Spleen (tissue), 11 donors: ENCODE measurements around the gene SORBS1. TPM values are rescaled to one million over a fixed set of nuclear protein-coding genes. Genes with fewer than 3 reads are reported as not detected.

Experiments
- DNase-seq: peaks from one replicate; pipeline ENCODE4 v3.0.0-alpha.2; 2020
- H3K27ac ChIP-seq, 8 donors: fragments of 200-600 bp; sonication (generic) in 7 of 8; 1 replicate in 4 of 8; 2 replicates in 4 of 8; pipeline versions ENCODE4 v1.5.0 to v1.8.0; 2016 to 2021; ENCODE audit warnings: inconsistent platforms in 4 of 8, mild to moderate bottlenecking in 4 of 8, moderate library complexity in 1 of 8
- H3K27me3 ChIP-seq, 7 donors: fragments of 200-600 bp; sonication (generic) in 6 of 7; replicated peaks in 1 of 7; 1 replicate in 4 of 7; 2 replicates in 3 of 7; pipeline versions ENCODE4 v1.5.0 to v1.8.0; 2016 to 2021; ENCODE audit warnings: inconsistent platforms in 3 of 7, mild to moderate bottlenecking in 1 of 7
- H3K36me3 ChIP-seq, 6 donors: fragments of 200-600 bp; sonication (generic) in 5 of 6; 1 replicate in 4 of 6; 2 replicates in 2 of 6; pipeline versions ENCODE4 v1.5.0 to v1.8.0; 2016 to 2021; ENCODE audit warnings: inconsistent platforms in 2 of 6
- H3K4me1 ChIP-seq, 6 donors: fragments of 200-600 bp; sonication (generic) in 5 of 6; 1 replicate in 3 of 6; 2 replicates in 3 of 6; pipeline versions ENCODE4 v1.5.0 to v1.8.0; 2016 to 2021; ENCODE audit warnings: inconsistent platforms in 3 of 6
- H3K4me3 ChIP-seq, 8 donors: fragments of 200-600 bp; sonication (generic) in 7 of 8; 1 replicate in 4 of 8; 2 replicates in 4 of 8; pipeline versions ENCODE4 v1.5.0 to v1.8.0; 2016 to 2021; ENCODE audit warnings: inconsistent platforms in 4 of 8, mild to moderate bottlenecking in 4 of 8, moderate library complexity in 2 of 8
- H3K9me3 ChIP-seq, 8 donors: fragments of 200-600 bp; sonication (generic) in 7 of 8; 1 replicate in 4 of 8; 2 replicates in 4 of 8; pipeline versions ENCODE4 v1.5.0 to v1.8.0; 2016 to 2021; ENCODE audit warnings: inconsistent platforms in 4 of 8
- CTCF ChIP-seq, 11 experiments: fragments of 200-600 bp in 7 of 11; fragments of 450-650 bp in 4 of 11; sonication (generic) in 4 of 11; IDR thresholded peaks in 8 of 11; conservative IDR thresholded peaks in 3 of 11; 1 replicate in 7 of 11; 2 replicates in 4 of 11; pipeline versions ENCODE4 v1.4.0 to v1.8.0; 2016 to 2021; ENCODE audit warnings: antibody characterized with exemption in 11 of 11, inconsistent platforms in 4 of 11, mild to moderate bottlenecking in 1 of 11
- POLR2A ChIP-seq, 3 donors: fragments of 450-650 bp; IDR thresholded peaks; one replicate each; pipeline ENCODE4 v1.5.1; 2017; ENCODE audit warnings: antibody characterized with exemption in 3 of 3, mild to moderate bottlenecking in 1 of 3
- POLR2AphosphoS5 ChIP-seq, 3 donors: sonication (generic); formaldehyde crosslinking; IDR thresholded peaks; one replicate each; pipeline ENCODE4 v1.5.1; 2017; ENCODE audit warnings: antibody characterized with exemption in 3 of 3
- WGBS, 5 donors: extraction: QIAGEN DNeasy Blood & Tissue Kit in 3 of 5; methylation state at CpG; one replicate each; pipeline versions ENCODE4 v1.1.5 to v1.1.7; 2013 to 2018; 5-methylcytosine and 5-hydroxymethylcytosine counted together
- intact Hi-C: fragments of 100-400 bp; cut with DNase I; formaldehyde crosslinking; loops from one replicate; pipeline ENCODE4 v1.15.0; 2023; ENCODE audit warnings: low total_unique reads
- polyA plus RNA-seq, 3 donors: library from polyadenylated mRNA; stranded (reverse); fragments of 200-250 nt; gene quantifications; one replicate each; pipeline ENCODE4 v1.2.1, GENCODE V29; 2013
- total RNA-seq, 7 donors: library from RNA; depleted of rRNA in 3 of 7; stranded (reverse); fragments of >200 nt in 3 of 7; fragmentation: NEBNext Ultra II Directional in 4 of 7; extraction: Animal tissue kit (Norgen Biotek cat#: 25700) in 4 of 7; gene quantifications; one replicate each; pipeline versions ENCODE4 v1.1.0 to v1.2.1, GENCODE V29; 2016 to 2021
- donor health status: healthy with polysubstance abuse.
- donor health status: DM: no; HTN: no; CAD: no; lungs with moderate emphysema.
- donor health status: DM: no; HTN: no; CAD: no.
- donor health status: Bipolar disorder and iron deficiency.
- donor health status: healthy.
- donor health status: DM: no; HTN: no; CAD: no.
- donor health status: DM: yes; HTN: yes; CAD: no.

The SORBS1 gene
- total and polyA plus RNA-seq, 10 donors: 2.8 to 30.8 (median 18.1) TPM

GRCh38 chr10:95415621-95416031, 145.5 kb downstream of the SORBS1 start:
- Histone ChIP-seq H3K4me1 (no peaks in the 10 kb centered on the region), H3K27ac (no peak overlapping the region), H3K4me3 (no peak overlapping the region), H3K27me3 (no peaks in the 10 kb centered on the region), H3K36me3 (peaks cover 0 to 6% (median 0%) of the 10 kb centered on the region in 6 donors), H3K9me3 (no peaks in the 10 kb centered on the region)
- intact Hi-C loops: no loop called here
- WGBS, 5 donors: 87 to 95% (median 92%) methylated on average over 14 to 16 of the region's 16 CpGs
- TF ChIP-seq POLR2AphosphoS5 (IDR thresholded peaks at IDR 0.05) (no peak), CTCF (IDR thresholded peaks at IDR 0.05 in 8 of 11, conservative IDR thresholded peaks at IDR 0.05 in 3 of 11) (no peak), POLR2A (IDR thresholded peaks at IDR 0.05) (no peak)
- no peak for DNase-seq

GRCh38 chr10:95414844-95415485, 146.2 kb downstream of the SORBS1 start:
- H3K4me3 ChIP-seq: no peak overlapping the region
- intact Hi-C loops: no loop called here
- 77 to 91% (median 87%) methylated on average over 10 of the region's 10 CpGs for WGBS, 5 donors
- H3K36me3 ChIP-seq: peaks cover 0 to 6% (median 0%) of the 10 kb centered on the region in 6 donors
- H3K27ac ChIP-seq: no peak overlapping the region
- H3K27me3 ChIP-seq: no peaks in the 10 kb centered on the region
- no peaks in the 10 kb centered on the region for H3K4me1 ChIP-seq
- no peaks in the 10 kb centered on the region for H3K9me3 ChIP-seq
- DNase-seq: no peak
- TF ChIP-seq CTCF (IDR thresholded peaks at IDR 0.05 in 8 of 11, conservative IDR thresholded peaks at IDR 0.05 in 3 of 11): no peak
- TF ChIP-seq POLR2AphosphoS5 (IDR thresholded peaks at IDR 0.05): no peak
- TF ChIP-seq POLR2A (IDR thresholded peaks at IDR 0.05): no peak

- no peak overlapping the region for H3K4me3 ChIP-seq
- H3K9me3 ChIP-seq: no peaks in the 10 kb centered on the region
- intact Hi-C loops: no loop called here
- TF ChIP-seq POLR2A (IDR thresholded peaks at IDR 0.05): no peak
- no peak for TF ChIP-seq POLR2AphosphoS5 (IDR thresholded peaks at IDR 0.05)
- no peak for TF ChIP-seq CTCF (IDR thresholded peaks at IDR 0.05 in 8 of 11, conservative IDR thresholded peaks at IDR 0.05 in 3 of 11)
- WGBS, 5 donors: 90 to 97% (median 94%) methylated on average over 27 of the region's 27 CpGs
- H3K36me3 ChIP-seq: peaks cover 0 to 6% (median 0%) of the 10 kb centered on the region in 6 donors
- H3K4me1 ChIP-seq: peaks cover 0 to 5% (median 0%) of the 10 kb centered on the region in 6 donors
- no peaks in the 10 kb centered on the region for H3K27me3 ChIP-seq
- no peak for DNase-seq
- H3K27ac ChIP-seq: no peak overlapping the region
Observed at GRCh38 chr10:95414016-95414830, 146.9 kb downstream of the SORBS1 start.

- no peak for TF ChIP-seq POLR2AphosphoS5 (IDR thresholded peaks at IDR 0.05)
- TF ChIP-seq CTCF (IDR thresholded peaks at IDR 0.05 in 8 of 11, conservative IDR thresholded peaks at IDR 0.05 in 3 of 11): no peak
- TF ChIP-seq POLR2A (IDR thresholded peaks at IDR 0.05): no peak
- no peak for DNase-seq
- Histone ChIP-seq H3K4me3 (no peak overlapping the region), H3K27me3 (no peaks in the 10 kb centered on the region), H3K9me3 (no peaks in the 10 kb centered on the region), H3K36me3 (peaks cover 0 to 6% (median 0%) of the 10 kb centered on the region in 6 donors), H3K4me1 (peaks cover 0 to 11% (median 0%) of the 10 kb centered on the region in 6 donors), H3K27ac (no peak overlapping the region)
- 80 to 86% (median 81%) methylated on average over 5 of the region's 5 CpGs for WGBS, 5 donors
- intact Hi-C loops: no loop called here
Observed at GRCh38 chr10:95413588-95413987, 147.6 kb downstream of the SORBS1 start.
